Measurements from ENCODE around the gene CAP1.

CAP1 gene

DNA sequence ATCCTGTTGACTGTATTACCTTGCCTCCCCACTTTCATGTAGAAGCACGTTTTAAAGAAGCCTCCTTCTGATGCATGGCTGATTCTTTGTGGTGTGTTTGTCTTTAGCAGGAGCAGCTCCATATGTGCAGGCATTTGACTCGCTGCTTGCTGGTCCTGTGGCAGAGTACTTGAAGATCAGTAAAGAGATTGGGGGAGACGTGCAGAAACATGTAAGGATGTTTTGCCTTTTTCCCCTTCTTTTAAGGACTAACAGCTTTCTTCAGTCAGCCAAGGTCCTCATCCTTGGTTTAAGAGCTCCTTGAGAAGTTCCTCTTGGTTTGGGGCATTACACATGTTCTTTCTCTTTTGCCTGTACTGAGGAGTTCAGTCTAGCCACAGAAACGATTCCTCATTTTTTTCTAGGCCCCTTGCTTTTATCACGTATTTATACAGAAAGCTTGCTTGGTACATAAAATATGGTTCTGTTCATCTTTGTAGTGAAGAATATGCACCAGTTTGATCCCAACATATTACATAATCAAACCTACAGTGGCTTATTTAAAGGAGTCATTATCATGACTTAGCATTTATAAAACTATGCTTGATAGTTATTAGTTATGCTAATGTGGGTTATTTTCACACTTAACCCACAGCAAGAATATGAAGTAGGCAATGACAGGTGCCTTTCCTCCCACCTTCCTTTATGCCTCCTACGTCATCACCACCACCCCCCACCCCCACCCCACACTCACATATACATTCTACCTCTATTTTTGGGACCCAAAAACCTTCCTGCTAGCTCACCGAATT is 19.6 kb downstream of the CAP1 start:
- H3K27ac ChIP-seq: peak overlapping the region; percentile 59
- TF ChIP-seq, protein P1, sequence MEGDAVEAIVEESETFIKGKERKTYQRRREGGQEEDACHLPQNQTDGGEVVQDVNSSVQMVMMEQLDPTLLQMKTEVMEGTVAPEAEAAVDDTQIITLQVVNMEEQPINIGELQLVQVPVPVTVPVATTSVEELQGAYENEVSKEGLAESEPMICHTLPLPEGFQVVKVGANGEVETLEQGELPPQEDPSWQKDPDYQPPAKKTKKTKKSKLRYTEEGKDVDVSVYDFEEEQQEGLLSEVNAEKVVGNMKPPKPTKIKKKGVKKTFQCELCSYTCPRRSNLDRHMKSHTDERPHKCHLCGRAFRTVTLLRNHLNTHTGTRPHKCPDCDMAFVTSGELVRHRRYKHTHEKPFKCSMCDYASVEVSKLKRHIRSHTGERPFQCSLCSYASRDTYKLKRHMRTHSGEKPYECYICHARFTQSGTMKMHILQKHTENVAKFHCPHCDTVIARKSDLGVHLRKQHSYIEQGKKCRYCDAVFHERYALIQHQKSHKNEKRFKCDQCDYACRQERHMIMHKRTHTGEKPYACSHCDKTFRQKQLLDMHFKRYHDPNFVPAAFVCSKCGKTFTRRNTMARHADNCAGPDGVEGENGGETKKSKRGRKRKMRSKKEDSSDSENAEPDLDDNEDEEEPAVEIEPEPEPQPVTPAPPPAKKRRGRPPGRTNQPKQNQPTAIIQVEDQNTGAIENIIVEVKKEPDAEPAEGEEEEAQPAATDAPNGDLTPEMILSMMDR (conservative IDR thresholded peaks at IDR 0.05): no peak

DNA sequence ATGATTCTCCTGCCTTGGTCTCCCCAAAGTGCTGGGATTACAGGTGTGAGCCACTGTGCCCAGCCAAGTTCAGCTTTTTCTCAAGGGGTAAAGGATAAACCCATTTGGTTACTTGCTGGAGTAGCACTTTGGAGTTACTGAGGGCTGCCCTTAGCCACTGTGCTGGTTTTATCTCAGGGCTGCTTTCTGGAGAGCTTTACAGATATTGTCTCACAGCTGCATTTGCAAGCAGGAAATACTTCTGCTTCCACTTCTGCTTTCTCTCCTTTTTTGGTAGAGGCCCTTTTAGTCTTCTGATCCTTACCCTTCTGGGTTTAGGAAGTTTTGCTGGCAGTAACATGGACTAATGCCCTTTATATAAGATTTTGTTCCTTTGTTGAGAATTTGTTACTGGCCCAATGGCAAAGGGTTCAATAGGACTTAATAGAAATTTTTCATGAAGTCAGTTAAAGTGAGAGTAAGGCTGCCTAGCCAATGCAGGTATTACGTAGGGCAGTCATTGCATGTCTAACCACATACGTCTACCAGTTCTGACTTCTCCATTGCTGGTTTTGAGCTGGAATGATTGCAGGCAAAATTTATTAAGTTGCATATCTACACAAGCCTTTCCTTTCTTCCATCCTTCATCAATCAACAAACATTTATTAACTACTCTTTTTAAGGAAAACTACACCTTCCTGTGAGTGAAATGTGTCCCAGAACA is 24.4 kb downstream of the CAP1 start:
- no peak overlapping the region for H3K27ac ChIP-seq
- TF ChIP-seq, protein P1 (conservative IDR thresholded peaks at IDR 0.05): no peak

DNA sequence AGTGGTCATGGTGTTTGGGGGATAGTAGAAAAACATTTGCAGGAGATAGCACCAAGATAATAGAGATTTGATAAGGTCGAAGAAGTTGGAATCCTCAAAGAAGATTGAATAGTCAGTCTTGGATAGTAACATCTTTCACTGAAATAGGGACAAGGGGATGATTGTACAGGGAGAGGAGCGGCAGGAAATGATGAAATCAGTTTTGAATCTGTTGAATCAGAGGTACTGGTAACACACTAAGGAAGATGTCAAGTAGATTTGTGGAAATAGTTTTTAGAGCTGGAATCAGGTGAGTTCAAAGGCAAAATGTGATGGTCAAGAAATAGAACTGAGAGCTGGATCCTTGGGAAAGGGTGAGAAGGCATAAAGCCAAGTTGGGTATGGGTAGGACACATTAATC is 26.5 kb downstream of the CAP1 start:
- H3K27ac ChIP-seq: no peak overlapping the region
- TF ChIP-seq, protein P1 (conservative IDR thresholded peaks at IDR 0.05): no peak

DNA sequence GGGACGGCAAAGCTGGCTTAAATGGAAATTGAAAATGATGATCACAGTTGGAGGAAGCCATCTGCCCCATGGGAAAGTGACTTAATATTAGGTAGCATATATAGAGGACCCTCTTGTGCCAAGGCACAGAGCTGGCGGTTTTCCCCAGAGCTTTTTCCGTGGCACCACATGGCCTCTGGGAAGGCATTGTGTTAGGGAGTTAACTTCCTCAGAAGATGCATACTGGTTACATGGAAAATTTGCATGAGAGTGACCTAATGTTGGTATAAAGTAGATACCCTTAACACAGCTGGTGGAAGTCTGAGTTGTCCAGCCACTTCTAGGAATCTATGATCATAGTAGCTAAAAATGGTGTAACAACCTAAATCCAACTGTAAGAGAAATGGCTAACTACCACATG is 27.3 kb downstream of the CAP1 start:
- H3K27ac ChIP-seq: no peak overlapping the region
- TF ChIP-seq, protein P1 (conservative IDR thresholded peaks at IDR 0.05): no peak

DNA sequence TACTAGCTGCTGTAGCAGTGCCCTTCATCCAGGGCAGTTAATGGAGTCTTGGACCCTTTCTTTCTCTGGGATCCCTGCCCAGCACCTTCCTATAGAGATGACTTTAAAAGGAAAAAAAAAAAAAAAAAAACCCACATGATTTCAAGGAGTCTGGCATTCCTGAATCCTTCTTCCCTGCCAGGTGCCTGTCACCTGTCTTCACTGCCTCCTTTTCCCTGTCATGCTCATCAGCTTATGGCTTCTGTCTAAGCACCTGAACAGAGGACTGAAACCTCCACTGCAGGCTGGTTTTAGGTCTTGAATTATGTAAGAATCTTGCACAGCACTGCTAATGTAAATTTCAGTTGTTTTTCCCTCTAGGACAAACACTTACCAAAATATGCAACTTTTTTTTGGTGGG is 31.6 kb downstream of the CAP1 start:
- H3K27ac ChIP-seq: no peak overlapping the region
- TF ChIP-seq, protein P1 (conservative IDR thresholded peaks at IDR 0.05): no peak

DNA sequence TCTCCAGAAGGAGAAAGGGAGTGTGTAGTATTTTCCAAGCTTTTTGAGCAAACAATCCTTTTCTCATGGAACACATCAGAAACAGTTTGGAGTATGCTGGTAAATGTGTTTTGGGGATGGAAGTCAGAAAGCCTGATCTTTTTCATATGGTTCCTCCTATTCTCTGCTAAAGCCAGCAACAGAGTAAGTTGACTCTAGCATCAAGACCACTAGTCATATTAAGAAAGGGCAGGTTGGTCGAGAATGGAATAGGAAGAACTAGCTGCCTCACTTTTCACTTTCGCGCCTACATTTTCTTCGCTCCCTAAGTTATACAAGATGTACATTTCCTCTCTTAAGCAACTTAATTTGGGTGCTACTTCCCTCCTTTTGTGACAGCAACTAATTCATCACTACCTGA is 32.5 kb downstream of the CAP1 start:
- H3K27ac ChIP-seq: no peak overlapping the region

DNA sequence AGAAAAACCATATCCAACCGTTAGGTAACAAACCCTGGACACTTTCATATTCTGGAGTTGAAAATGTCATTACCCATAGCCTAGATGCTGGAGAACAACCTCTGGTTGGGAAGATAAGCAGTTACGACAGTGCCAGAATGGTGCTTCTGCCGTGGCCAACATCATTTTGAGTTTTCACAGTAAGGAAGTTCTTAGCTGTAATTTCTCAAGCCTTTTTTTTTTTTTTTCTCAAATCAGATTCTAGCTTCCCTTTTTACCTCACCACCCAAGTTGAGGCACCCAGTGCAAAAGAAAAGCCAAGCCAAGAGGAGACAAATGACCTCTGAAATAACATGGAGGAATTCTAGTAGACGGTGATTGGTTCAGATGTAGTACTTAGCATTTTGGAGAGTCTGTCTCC is 34.7 kb downstream of the CAP1 start:
- TF ChIP-seq, protein P1 (conservative IDR thresholded peaks at IDR 0.05): no peak
- no peak overlapping the region for H3K27ac ChIP-seq

More for the DNA sequence above, 32.5 kb downstream of the CAP1 start:
- TF ChIP-seq, protein P1 (conservative IDR thresholded peaks at IDR 0.05): no peak
